Mesothelial cell of epicardium (in vitro differentiated cells): ENCODE results near the gene GLDN. TPM values are rescaled to one million over a fixed set of nuclear protein-coding genes. Genes with fewer than 3 reads are reported as not detected.

ENCODE experiments used
- DNase-seq, 2 experiments: peaks; one replicate each; pipeline ENCODE4 v3.0.0; 2021; ENCODE audit warnings: low spot score in 2 of 2; ENCODE audit not compliant: unreplicated experiment in 2 of 2
- H3K27ac Mint-ChIP-seq: 2 replicates; pipeline ENCODE4 v1.8.0; 2021; ENCODE audit warnings: mixed read lengths
- H3K27me3 Mint-ChIP-seq: 2 replicates; pipeline ENCODE4 v1.8.0; 2021; ENCODE audit warnings: low read depth, mixed read lengths
- H3K36me3 Mint-ChIP-seq: 2 replicates; pipeline ENCODE4 v1.8.0; 2021; ENCODE audit warnings: mixed read lengths
- H3K4me1 Mint-ChIP-seq: 2 replicates; pipeline ENCODE4 v1.8.0; 2021; ENCODE audit warnings: mixed read lengths
- H3K4me3 Mint-ChIP-seq: 2 replicates; pipeline ENCODE4 v1.8.0; 2021; ENCODE audit warnings: mild to moderate bottlenecking, moderate library complexity, mixed read lengths
- H3K9me3 Mint-ChIP-seq: 2 replicates; pipeline ENCODE4 v1.8.0; 2021; ENCODE audit warnings: mixed read lengths
- CTCF ChIP-seq: fragments of 200-600 bp; sonication (generic); IDR thresholded peaks from one replicate; pipeline ENCODE4 v1.5.0; 2021; ENCODE audit warnings: antibody characterized with exemption; ENCODE audit not compliant: unreplicated experiment
- total RNA-seq: library from RNA; stranded (reverse); gene quantifications from 3 replicates; pipeline ENCODE4 v1.2.1, GENCODE V29; 2021

The GLDN gene
- total RNA-seq, 1 donor from 2014 or later, result 0.38 TPM

DNA sequence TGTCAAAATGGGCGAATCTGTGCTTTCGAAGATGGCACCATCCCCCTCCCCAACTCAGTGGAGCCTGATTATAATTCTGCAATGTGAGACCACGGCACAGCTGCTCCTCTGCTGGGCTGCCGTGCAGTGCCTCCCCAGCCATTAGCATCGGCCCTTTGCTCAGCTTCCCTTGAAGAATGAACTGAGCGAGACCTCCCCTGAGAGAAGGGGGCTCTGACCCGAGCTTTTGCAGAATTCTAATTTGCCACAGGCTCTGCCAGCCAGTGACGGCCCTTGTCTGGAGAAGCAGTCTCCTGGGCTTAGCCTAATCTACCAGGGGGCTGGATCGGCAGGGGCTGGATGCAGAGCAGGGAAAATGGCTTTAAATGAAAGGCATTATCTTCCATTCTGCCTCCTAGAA, 57.2 kb downstream of the GLDN start:
- TF ChIP-seq CTCF, result no peak
- Mint-ChIP-seq H3K4me3 (no peak overlapping the region), H3K9me3 (no peaks in the 10 kb centered on the region), H3K4me1 (no peaks in the 10 kb centered on the region), H3K36me3 (no peaks in the 10 kb centered on the region), H3K27me3 (peaks cover 5% of the 10 kb centered on the region), H3K27ac (no peak overlapping the region)
- no peak for DNase-seq

GRCh38 chr15:51401051-51401780, 59.8 kb downstream of the GLDN start:
- H3K27ac Mint-ChIP-seq, result no peak overlapping the region
- H3K36me3 Mint-ChIP-seq, result no peaks in the 10 kb centered on the region
- no peaks in the 10 kb centered on the region for H3K9me3 Mint-ChIP-seq
- H3K4me1 Mint-ChIP-seq, result no peaks in the 10 kb centered on the region
- DNase-seq, result no peak
- no peak overlapping the region for H3K4me3 Mint-ChIP-seq
- peaks cover 9% of the 10 kb centered on the region for H3K27me3 Mint-ChIP-seq
- no peak for TF ChIP-seq CTCF

GRCh38 chr15:51401872-51402517, 60.5 kb downstream of the GLDN start:
- peak in 1 of 2 experiments; percentile 43 for DNase-seq
- Mint-ChIP-seq H3K4me3 (no peak overlapping the region), H3K9me3 (no peaks in the 10 kb centered on the region), H3K4me1 (no peaks in the 10 kb centered on the region), H3K27ac (no peak overlapping the region), H3K36me3 (no peaks in the 10 kb centered on the region), H3K27me3 (peaks cover 8% of the 10 kb centered on the region)
- peak; percentile 41 for TF ChIP-seq CTCF

DNA sequence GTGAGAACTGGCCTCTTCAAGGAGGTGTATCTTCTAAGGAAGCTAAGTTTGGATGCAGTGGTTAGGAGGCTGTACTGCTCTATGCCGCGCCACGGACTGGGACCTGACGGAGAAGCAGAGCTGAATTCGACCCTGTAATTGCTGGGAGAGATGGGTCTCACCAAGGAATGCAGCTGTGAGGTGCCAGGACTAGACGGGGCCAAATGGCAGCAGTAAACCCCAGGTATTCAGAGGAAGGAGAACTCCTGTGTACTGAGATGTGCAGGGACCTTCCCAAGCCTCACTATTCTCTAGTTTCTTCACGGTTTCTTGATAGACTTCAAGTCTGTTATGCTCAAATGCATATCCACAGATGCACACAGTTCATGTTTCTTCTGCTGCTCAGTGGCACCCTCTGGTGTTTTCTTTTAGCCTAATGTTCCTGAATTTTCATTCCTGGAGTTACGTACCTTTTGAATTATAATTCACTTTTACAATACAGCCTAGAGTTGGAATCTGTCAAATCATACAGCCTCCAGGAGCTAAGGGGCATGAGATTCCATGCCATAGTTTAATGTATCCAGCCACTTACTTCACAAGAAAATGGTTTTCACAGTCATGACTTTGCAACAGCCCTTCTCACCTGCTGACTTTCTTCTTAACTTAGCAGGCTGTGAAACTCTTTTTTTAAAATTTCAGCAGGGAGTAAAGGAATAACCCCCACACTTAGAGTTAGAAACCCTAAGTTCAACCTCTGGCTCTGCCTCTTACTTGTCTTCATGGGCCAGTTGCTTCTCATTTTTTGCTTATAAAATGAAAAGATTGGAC, 61.8 kb downstream of the GLDN start:
- H3K4me1 Mint-ChIP-seq, result no peaks in the 10 kb centered on the region
- no peak for DNase-seq
- no peaks in the 10 kb centered on the region for H3K36me3 Mint-ChIP-seq
- H3K27me3 Mint-ChIP-seq, result peaks cover 6% of the 10 kb centered on the region
- no peaks in the 10 kb centered on the region for H3K9me3 Mint-ChIP-seq
- TF ChIP-seq CTCF, result peak; percentile 56
- no peak overlapping the region for H3K4me3 Mint-ChIP-seq
- H3K27ac Mint-ChIP-seq, result no peak overlapping the region

- peaks cover 6% of the 10 kb centered on the region for H3K27me3 Mint-ChIP-seq
- no peaks in the 10 kb centered on the region for H3K4me1 Mint-ChIP-seq
- no peak overlapping the region for H3K4me3 Mint-ChIP-seq
- H3K36me3 Mint-ChIP-seq, result no peaks in the 10 kb centered on the region
- peaks cover under 1% of the 10 kb centered on the region for H3K9me3 Mint-ChIP-seq
- DNase-seq, result no peak
- TF ChIP-seq CTCF, result no peak
- H3K27ac Mint-ChIP-seq, result no peak overlapping the region
Measured at GRCh38 chr15:51403946-51404695, 62.7 kb downstream of the GLDN start.
